ENCODE data around the gene TMEM203. TPM values are rescaled to one million over a fixed set of nuclear protein-coding genes. Genes with fewer than 3 reads are reported as not detected.

Gene TMEM203
- total and polyA plus RNA-seq, 2 experiments from 2014 or later = 32.7 to 53.4 TPM

- DNase-seq (ENCODE audit: low spot score) (peak; percentile 89), ATAC-seq (peak; percentile 66)
- Histone ChIP-seq H3K4me3 (no peak overlapping the region), H3K27me3 (ENCODE audit: insufficient read depth) (peaks cover 3% of the 10 kb centered on the region; the same call in 1 of the 2 replicates), H3K4me1 (ENCODE audit: insufficient read depth) (0 out of 2 replicates have a peak, but pooled peaks cover 3% of the 10 kb centered on the region), H4K20me1 (replicated peaks; ENCODE audit: insufficient read depth) (no peaks in the 10 kb centered on the region; the same call in 1 of the 2 replicates), H3K79me2 (replicated peaks; ENCODE audit: insufficient read depth) (no peaks in the 10 kb centered on the region), H3K4me2 (0 out of 2 replicates have a peak overlapping the region, but pooled peaks have one; percentile 38), H3K36me3 (ENCODE audit: insufficient read depth) (no peaks in the 10 kb centered on the region), H2AFZ (no peak overlapping the region), H3K27ac (ENCODE audit: low read depth) (0 out of 2 replicates have a peak overlapping the region, but pooled peaks have one; percentile 32), H3F3A (replicated peaks; ENCODE audit: low read depth) (0 out of 2 replicates have a peak, but pooled peaks cover 3% of the 10 kb centered on the region), H3K9me2 (ENCODE audit: insufficient read depth) (no peaks in the 10 kb centered on the region)
- no peak overlapping the region for H3K27ac Mint-ChIP-seq
- H3K36me3 Mint-ChIP-seq (ENCODE audit: low read depth) = no peaks in the 10 kb centered on the region; the same call in 1 of the 3 replicates
- TF ChIP-seq ZNF462 (CRISPR knock-in tag; IDR thresholded peaks at IDR 0.05) (no peak), REST (IDR thresholded peaks at IDR 0.05; ENCODE audit: unreplicated experiment) (no peak), POLR2AphosphoS5 (IDR thresholded peaks at IDR 0.05; ENCODE audit: low read depth) (peak; percentile 30; the same call in 1 of the 2 replicates)
- no peaks in the 10 kb centered on the region for H3K9me3 Mint-ChIP-seq
- H3K4me1 Mint-ChIP-seq = peaks cover 7% of the 10 kb centered on the region; the same call in 2 of the 3 replicates
- H3K4me3 Mint-ChIP-seq = peak overlapping the region; percentile 39; the same call in 1 of the 3 replicates
- H3K27me3 Mint-ChIP-seq (ENCODE audit: insufficient read depth, low read depth, poor library complexity) = no peaks in the 10 kb centered on the region
Measured at GRCh38 chr9:137217276-137218211, 12.1 kb upstream of the TMEM203 start.
